HG02981 (cell line): ENCODE measurements around the gene YOD1.

Experiments
- ATAC-seq: cut with Tn5 transposase; IDR thresholded peaks from one replicate; pipeline ENCODE4 v1.9.1; 2021; ENCODE audit warnings: mild to moderate bottlenecking, moderate library complexity; ENCODE audit not compliant: unreplicated experiment

The YOD1 gene

DNA sequence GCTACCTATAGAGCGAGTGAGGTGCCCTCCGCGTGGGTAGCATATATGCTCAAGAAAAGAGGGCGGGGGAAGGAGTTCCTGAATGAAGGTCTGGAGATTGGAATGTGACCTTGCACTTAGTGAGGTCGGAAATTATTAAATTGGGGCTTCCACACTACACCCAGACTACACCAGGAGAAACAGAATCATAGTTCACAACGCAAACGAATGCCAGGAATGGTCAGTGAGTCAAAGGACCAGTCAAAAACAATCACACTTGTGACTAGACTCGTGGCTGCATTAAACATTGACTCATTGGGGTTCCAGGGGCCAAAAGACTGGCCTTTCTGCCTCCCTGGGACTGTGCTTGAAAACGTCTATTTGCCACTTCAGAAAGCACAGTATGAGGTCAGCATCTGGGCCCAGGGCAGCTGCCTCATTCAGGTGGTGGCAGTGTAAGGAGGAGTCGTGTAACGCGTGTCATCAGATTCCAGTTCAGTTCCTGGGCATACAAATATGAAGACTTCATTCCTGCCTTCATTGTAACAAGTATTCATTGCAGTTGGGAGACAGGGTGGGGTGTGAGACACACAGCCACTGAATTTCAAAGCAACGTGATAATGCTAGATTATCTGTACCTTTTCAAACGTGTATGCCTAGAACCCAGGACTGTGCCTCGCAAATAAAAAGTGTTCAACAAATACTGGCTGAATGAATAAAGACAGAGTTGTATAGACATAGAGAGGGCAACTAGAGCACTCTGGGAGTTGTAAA, at the start of gene YOD1:
YOD1 (minus strand) TSS at position 18 of the 753 bp plus-strand sequence. CDS start 178 bp downstream, outside the sequence.
- ATAC-seq: no peak

DNA sequence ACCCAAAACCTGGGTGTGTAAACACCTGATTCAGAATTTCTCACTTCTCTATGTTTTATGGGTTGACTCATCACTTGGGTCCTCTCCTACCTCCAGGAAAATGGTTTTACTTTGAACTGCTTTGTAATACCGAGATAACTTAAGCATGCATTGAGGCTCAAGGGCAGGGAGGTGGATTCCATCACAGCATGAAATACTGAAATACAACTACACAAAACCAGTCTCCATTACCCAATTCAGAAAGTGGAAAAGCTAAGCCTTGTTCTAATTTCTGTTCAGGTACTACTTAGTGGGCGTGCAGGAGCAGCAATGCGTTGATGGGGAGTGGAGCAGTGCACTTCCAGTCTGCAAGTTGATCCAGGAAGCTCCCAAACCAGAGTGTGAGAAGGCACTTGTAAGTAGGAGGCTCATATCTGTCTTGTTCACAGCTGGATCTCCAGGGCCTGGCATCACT, 46.9 kb upstream of the YOD1 start:
- ATAC-seq: no peak

DNA sequence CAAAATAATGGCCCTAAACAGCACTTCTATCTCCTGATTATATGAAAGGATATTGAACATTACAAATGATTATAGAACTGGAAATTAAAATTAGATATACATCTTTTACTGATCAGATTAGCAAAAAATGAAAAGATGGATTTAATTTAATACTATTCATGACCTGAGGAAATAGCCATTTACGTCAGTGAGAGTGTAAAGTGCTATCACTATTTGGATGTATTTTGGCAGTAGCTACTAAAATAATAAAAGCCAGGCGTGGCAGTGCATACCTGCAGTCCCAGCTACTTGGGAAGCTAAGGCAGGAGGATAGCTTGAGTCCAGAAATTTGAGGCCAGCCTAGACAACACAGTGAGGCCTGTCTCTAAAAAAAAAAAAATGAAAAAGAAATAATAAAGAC, 42.9 kb upstream of the YOD1 start:
- no peak for ATAC-seq

DNA sequence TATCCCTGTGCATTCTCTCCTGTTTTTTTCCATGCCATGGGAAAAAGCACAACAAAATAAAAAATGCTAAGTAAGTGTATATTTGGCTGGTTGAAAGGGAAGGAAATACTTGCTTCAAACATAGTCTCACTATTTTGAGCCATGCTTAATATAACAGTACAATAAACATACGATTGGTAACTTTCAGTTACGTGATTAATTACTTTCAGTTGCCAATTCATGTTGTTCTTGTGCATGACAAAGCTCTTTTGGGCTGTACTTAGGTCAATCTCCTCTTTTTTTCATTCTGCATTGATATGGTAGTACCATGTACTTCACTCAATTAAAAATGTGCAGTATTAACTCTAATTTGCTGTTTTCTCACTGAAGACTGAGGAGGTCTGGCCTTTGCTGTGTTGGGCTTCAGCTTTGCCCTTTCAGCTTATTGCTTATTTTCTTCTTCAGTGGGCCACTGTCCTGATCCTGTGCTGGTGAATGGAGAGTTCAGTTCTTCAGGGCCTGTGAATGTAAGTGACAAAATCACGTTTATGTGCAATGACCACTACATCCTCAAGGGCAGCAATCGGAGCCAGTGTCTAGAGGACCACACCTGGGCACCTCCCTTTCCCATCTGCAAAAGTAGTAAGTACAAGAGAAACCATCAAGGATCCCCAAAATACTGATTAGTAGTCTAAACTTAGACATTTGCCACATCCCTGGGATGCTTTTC, 40.3 kb upstream of the YOD1 start:
- no peak for ATAC-seq

DNA sequence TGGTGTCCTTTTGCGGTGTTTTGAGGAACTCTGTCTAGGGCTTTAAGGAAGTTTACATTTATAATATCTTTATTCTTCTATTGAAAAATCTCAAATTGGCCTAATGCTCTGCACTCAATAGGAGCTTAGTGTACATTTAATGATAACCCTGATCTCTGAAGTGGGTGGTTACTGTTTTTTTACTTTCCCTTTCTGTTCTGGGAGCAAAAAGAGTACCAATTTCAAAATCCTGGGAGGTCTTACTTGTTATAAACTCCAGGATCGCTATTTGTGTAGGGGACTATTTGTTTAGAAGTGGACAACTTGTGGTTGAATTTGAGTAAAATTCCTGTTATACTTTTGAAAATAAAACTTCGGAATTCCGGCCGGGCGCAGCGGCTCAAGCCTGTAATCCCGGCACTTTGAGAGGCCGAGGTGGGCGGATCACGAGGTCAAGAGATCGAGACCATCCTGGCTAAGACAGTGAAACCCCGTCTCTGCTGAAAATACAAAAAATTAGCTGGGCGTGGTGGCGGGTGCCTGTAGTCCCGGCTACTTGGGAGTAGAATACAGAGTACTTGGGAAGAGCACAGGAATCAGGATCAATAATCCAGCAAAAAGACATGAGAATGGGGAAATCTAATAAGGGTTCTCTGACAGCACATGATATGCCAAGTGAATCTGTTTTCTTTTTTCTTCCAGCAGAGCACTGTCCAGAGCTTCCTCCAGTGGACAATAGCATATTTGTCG, 38.8 kb upstream of the YOD1 start:
- no peak for ATAC-seq

DNA sequence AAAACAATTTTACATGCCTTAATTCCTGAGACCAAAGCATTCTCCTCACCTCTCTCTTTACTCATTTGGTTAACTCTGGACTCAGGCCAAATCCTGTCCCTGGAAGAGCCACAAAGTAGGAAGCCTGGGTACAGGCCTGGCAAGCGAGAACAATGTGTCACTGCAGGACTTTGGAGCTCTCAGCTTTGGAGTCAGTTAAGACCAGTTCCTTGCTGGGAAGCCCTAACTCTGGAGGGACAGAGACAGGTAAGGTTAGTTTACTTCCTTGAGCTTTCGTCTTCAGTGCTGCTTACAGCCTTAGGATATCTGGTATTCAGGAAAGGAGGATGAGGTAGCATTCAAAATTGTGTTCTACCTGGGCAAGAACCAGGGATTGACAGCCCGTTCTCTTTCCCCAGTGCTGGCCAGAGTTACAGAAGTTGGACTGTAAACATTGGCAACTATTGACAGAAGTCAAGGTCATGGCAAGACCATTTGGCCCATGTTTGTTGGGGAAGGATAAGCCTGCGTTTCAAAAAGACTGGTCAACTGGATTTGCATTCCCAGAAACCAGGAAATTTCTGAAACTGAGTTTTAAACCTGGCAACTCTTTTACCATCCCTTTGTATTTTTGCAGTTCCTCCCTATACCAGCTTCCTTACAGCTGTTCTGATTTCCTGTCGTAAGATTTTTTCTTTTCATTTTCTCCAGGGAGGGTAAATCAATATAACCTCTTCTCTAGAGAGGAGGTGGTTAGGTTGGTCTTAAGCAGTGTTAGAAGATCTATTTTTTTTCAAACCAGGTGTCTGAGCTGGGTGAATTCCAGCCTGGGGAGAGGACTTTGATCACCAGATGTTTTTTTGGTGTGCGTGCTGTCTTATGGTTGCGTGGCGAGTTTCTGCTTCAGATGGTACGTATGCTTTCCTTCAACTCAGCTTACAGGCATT, 38.0 kb upstream of the YOD1 start, which contains the start of gene C4BPB:
C4BPB (plus strand) TSS at position 160 of the 926 bp plus-strand sequence; CDS start at position 832, 672 bp downstream.
- no peak for ATAC-seq

DNA sequence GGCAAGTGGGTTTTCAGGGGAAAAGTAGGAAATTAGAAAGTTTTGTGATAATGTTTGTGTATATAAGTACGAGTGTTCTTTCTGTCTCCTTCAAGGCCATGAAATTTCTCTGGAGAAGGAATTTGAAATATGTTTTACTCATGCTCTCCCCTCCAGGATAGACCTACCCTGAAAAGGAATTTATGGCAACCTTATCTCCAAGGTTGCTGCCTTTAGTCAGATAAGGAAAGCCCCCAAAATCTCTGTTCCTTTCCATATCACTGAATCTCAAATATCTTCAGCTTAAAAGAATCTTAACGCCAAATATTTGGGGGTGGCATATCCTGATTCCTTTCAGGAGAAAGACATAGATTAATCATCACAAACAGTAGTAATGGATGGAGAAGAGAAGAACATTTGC, 37.2 kb upstream of the YOD1 start:
- ATAC-seq: no peak

DNA sequence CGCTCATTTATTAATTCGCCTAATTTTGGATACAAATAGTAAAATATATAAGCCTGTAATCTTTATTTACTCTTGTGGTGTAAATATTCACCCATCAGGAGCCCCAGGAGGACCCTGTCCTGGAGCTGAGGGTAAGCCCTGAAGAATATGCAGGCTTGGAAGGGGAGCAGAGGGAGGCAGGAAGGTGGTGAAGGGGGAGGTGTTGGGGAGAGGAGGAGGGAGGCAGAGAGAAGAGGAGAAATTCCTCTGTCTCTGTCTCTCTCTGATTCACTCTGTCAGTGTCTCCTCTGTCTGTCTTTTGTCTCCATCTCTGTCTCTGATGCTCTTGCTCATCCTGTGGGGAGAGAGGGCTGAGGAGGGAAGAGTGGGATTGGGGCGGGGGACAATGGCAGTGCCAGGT, 34.9 kb upstream of the YOD1 start:
- no peak for ATAC-seq

DNA sequence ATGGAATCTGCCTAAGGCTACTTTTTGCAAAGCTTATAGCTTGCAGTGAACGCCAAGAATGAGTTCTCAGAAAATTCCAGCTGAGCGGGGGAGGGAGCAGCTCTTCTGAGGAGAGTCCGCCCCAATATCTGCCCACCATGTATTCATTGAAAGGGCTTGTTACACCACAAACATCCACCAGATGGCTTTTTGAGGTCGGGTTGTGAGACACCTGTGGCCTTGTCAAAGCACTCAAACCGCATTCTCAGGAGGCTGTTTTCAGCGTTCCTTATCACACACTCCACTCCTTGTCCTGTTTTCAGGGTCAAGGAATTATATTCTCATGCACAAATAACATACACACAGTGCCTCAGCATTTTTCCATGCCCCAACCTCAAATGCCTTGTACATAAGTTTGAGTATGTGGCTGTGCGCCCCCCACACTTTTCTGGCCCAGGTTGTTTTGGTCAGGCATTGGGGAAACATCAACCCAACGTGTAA, 33.7 kb upstream of the YOD1 start:
- ATAC-seq: peak; percentile 75

DNA sequence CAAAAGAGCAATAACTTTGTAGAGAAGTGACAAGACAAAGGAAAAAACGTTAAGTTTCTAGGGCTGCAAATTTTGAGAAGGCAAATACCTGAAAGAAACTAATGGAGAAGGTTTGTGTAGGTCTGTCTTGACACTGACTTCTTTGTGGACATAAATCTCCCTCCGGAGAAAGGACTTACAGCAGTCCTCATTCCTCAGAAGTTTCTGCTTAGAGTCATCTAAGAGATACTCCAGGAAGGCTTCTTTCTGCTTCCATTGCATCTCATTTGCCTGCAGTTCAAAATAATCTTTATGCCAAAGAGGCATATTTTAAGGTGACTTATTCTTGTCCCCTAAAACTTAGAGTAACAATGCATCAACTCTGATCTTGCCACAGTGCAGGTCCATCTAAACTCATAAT, 33.2 kb upstream of the YOD1 start:
- ATAC-seq: no peak

DNA sequence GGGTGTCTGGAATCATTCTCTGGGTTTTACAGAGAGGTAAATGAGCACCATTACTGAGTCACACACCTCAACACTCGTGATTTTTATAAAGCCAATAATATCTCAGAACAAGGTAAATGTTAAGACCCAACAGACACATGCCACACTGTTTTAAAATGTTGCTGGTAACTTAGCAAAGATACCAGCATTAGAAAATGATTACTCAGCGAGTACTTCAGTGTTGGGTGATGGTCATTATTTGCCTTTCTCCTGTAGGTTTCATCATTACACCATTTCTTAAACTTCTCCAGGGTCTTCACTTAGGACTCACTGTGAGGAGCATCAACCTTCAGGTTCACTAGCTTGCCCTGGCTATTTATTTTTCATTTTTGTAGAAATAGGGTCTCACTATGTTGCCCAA, 30.8 kb upstream of the YOD1 start:
- ATAC-seq: no peak

DNA sequence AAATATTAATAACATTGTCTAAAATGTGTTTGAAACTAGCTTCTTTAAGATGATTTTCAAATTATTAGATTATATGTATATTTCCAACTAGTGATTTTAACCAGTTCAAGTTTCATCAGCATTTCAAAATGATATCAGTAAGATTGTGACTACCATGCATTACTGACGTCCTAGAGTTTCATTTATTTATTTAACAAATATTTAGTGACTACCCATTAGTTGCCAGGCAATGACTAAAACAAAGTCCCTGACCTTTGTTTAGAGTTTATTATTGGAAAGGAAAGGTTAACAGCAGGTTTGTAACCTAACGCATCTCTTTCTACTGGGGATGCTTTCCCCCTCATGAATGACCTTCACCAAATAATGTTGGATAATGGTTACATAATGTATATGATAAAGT, 30.1 kb upstream of the YOD1 start:
- ATAC-seq: no peak

DNA sequence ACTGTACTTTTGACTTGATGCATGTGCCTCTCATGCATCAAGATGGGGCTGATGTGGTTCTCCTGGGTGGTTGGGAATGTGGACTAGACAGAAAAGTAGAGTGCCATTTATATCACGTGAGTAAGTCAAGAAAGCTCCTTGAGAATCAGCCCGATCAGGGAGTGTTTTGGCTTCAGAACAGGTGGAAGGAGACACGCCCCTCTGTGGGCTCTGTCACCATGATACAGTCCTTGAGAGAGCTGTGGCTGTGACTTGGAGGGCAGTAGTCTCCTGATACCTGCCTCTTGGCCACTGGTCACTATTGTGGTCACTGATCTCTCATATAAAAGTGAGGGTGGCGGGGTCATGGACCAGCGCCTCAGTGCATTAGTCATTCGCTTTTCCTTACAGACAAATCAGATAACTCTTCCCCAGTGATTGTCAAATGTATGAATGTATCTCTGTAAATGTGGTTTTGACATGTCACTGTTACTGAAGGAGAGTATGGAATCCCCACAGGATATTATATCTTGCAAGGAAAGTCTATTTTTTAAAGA, 28.8 kb upstream of the YOD1 start:
- no peak for ATAC-seq

DNA sequence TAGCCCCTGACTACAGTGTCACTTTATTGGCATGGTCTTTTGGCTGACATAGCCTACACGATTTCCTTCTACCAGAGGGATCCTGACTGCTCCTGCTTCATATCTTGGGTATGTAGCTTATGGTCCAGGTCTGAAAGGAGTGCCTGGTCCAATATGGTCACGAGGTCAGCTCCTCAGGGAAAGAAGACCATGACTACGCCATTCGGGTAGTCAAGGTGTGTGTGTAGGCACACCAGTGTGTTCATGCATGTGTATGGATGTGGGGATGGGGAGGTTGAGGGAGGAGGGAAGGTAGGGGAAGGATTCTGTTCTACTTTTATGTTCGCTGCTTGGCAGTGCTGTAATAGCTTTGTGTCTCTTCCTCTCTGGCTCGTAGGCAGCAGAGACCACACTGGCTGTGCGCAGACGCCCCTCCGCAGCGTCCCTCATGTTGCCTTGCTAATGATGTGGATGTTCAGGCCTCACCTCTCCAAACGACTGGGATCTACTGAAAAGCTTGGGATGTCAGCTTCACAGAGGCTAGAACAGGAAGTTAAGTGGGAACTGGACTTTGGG, 27.6 kb upstream of the YOD1 start:
- no peak for ATAC-seq

DNA sequence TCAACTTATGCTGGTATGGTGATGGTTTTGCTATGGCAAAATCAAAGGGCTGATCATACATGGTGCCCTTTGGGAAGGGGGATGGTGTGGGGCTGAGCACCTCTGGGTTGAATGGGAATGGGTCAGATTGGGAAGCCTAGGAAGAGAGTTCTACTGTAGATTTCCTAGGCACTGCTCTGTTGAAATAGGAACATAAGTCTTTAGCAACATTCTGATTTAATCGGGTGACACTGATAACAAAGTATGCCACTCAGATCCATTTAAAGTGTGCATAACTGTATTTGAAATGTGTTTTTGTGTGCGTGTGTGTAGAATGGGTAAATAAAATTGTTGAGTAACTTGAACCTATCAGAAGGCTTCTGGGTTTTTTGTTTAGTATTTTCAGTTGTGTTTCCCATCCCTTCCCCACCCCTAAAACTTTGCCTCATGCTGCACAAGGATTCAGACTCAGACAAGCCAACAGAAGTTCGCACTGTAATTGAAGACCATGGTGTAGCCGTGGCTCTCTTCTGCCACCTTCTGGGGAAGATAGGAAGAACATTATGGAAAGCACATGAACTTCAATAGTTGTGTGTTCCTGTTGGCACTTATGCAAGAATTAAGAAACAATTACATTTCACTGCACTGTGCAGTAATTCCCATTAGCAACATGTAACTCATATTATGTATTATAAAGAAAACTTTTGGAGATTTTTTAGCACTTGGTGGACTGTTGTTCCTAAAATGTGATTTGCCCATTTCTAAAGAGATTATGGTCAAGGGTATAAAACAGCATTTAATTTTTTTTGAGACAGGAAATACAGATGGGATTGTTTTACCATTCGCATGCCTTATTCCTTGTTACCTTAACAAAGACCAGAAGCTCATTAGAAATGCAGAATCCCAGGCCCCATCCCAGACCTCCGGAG, 26.7 kb upstream of the YOD1 start:
- ATAC-seq: no peak

DNA sequence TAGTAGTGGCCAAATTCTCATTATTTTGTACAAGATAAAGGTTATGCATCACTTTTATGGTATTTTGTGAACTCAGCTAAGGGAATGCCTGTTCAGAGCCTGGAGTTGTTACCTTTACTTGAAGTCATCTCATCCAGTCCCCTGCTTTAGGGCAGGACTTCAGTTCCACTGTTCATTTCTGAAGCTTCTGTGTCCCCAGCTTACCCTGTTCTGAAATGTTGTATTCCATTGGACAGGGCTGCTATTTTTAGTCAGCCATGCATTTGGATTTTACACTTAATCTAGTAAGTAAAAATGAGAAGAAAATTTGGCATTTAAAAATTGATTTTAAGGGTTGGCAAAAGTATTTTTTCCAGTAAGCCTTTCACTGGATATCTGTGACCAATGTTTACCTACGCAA, 26.0 kb upstream of the YOD1 start:
- no peak for ATAC-seq

DNA sequence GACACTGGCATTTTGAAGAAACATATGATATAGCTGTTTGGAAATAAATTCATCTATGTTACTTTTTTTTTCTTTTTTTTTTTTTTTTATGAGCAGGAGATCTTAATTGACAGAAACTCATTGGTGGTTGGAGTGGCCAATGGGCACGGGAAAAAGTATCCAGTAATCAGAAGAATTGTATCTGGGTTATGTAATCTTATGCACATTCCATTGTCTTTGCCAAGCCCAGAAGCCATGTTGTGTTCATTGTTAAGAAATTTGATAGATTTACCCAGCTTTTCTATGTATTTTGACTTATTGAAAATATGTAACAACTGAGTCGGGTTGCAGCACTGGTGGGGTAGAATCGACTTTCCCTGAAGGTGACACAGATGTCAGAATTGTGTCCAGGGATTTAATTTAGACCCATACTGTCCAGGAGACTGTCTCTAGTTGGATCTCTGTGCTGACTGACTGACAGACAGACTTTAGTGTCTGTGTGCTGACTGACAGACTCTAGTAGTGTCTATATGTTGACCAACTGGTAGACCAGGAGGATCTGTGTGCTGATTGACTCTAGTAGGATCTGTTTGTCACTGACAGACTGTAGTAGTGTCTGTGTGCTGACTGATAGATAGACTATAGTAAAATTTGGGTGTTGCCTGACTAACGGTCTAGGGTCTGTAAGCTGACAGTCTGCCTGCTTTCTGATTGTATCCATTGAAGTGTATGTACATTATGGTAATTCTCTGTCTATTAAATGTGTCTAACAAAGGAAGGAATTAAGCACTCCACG, 25.4 kb upstream of the YOD1 start:
- ATAC-seq: no peak
